Subcutaneous abdominal adipose tissue (tissue), 5 donors: ENCODE measurements around the gene VPS16.
A peak's percentile ranks its signal among the peaks of the same experiment; 100 is the strongest.
"Not testable (repeated sequence)": the region's sequence is repeated elsewhere in the genome, so short reads cannot be mapped to it uniquely, and the experiment has no call there.

ENCODE experiments used
- H3K27ac ChIP-seq: one replicate; pipeline ENCODE4 v1.7.0; 2013; ENCODE audit warnings: low read depth, mild to moderate bottlenecking, inconsistent platforms, low read length, moderate library complexity
- H3K27me3 ChIP-seq, 5 donors: one replicate each; pipeline ENCODE4 v1.7.0; 2013; ENCODE audit warnings: low read length in 5 of 5, inconsistent platforms in 1 of 5; ENCODE audit not compliant: control insufficient read depth in 5 of 5, insufficient read depth in 4 of 5
- H3K36me3 ChIP-seq, 5 donors: one replicate each; pipeline ENCODE4 v1.7.0; 2013; ENCODE audit warnings: low read length in 5 of 5; ENCODE audit not compliant: control insufficient read depth in 5 of 5, insufficient read depth in 5 of 5
- H3K4me1 ChIP-seq, 5 donors: one replicate each; pipeline ENCODE4 v1.7.0; 2013; ENCODE audit warnings: low read length in 5 of 5, mild to moderate bottlenecking in 3 of 5, moderate library complexity in 1 of 5; ENCODE audit not compliant: control insufficient read depth in 5 of 5, insufficient read depth in 5 of 5
- H3K4me3 ChIP-seq, 5 donors: one replicate each; pipeline ENCODE4 v1.7.0; 2013; ENCODE audit warnings: low read length in 5 of 5, low read depth in 1 of 5
- H3K9ac ChIP-seq, 5 donors: one replicate each; pipeline ENCODE4 v1.7.0; 2013; ENCODE audit warnings: low read length in 5 of 5, mild to moderate bottlenecking in 4 of 5, moderate library complexity in 3 of 5
- H3K9me3 ChIP-seq, 5 donors: one replicate each; pipeline ENCODE4 v1.7.0; 2013; ENCODE audit warnings: low read length in 5 of 5; ENCODE audit not compliant: control insufficient read depth in 5 of 5
- donor health status: healthy.
- donor health status: healthy.
- donor health status: healthy.
- donor health status: healthy.
- donor health status: healthy.

The VPS16 gene

DNA sequence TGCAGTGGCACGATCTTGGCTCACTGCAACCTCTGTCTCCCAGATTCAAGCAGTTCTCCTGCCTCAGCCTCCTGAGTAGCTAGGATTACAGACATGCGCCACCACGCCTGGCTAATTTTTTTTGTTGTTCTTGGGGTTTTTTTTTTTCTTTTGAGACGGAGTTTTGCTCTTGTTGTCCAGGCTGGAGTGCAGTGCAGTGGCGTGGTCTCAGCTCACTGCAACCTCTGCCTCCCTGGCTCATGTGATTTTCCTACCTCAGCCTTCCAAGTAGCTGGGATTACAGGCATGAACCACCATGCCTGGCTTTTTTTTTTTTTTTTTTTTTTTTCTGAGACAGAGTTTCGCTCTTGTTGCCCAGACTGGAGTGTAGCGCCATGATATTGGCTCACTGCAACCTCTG lies 9.3 kb upstream of the VPS16 start:
- not testable (repeated sequence) for H3K9ac ChIP-seq, H3K4me1 ChIP-seq, H3K4me3 ChIP-seq, H3K27me3 ChIP-seq, H3K36me3 ChIP-seq, H3K27ac ChIP-seq, H3K9me3 ChIP-seq

GRCh38 chr20:2833761-2834160 lies 6.8 kb upstream of the VPS16 start:
- Histone ChIP-seq H3K4me1 (no peaks in the 10 kb centered on the region), H3K9ac (no peak overlapping the region), H3K27me3 (no peaks in the 10 kb centered on the region), H3K4me3 (no peak overlapping the region), H3K27ac (no peak overlapping the region), H3K9me3 (no peaks in the 10 kb centered on the region), H3K36me3 (peaks cover 0 to 26% (median 13%) of the 10 kb centered on the region in 5 donors)

- Histone ChIP-seq H3K27me3 (no peaks in the 10 kb centered on the region), H3K9ac (no peak overlapping the region), H3K4me3 (no peak overlapping the region), H3K36me3 (peaks cover 0 to 26% (median 13%) of the 10 kb centered on the region in 5 donors), H3K27ac (no peak overlapping the region), H3K4me1 (peaks cover 0 to 6% (median 2%) of the 10 kb centered on the region in 5 donors), H3K9me3 (no peaks in the 10 kb centered on the region)
These were observed 6.0 kb upstream of the VPS16 start for GRCh38 chr20:2834401-2835110.

DNA sequence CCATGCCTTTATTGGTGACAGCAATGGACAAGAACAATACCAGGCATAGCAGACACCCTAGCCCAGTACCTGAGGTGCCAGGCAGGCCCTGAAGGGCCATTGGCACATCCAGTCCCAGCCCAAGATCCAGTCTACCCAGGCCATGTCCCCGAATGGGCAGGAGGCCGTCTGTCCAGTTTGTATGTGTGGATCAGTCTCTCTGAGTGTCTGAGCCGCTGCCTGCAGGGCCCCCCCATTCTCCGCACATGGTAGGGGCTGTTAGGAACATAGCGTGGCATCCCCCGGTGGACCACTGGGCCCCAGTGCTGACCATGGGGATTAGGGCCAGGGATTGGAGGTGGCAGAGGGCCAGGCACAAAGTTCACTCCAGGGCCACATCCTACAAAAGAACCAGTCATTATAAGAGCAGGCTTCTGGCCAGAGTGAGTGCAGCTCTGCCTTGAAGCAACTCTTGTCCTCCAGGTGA lies 5.2 kb upstream of the VPS16 start:
- Histone ChIP-seq H3K4me3 (no peak overlapping the region), H3K9me3 (no peaks in the 10 kb centered on the region), H3K27me3 (no peaks in the 10 kb centered on the region), H3K4me1 (peaks cover 0 to 14% (median 8%) of the 10 kb centered on the region in 5 donors), H3K36me3 (peaks cover 0 to 26% (median 13%) of the 10 kb centered on the region in 5 donors), H3K9ac (no peak overlapping the region), H3K27ac (no peak overlapping the region)

GRCh38 chr20:2836035-2836434 lies 4.5 kb upstream of the VPS16 start:
- Histone ChIP-seq H3K9me3 (no peaks in the 10 kb centered on the region), H3K27ac (no peak overlapping the region), H3K4me1 (peaks cover 0 to 17% (median 9%) of the 10 kb centered on the region in 5 donors), H3K27me3 (no peaks in the 10 kb centered on the region), H3K36me3 (peaks cover 0 to 26% (median 13%) of the 10 kb centered on the region in 5 donors), H3K9ac (no peak overlapping the region), H3K4me3 (no peak overlapping the region)

DNA sequence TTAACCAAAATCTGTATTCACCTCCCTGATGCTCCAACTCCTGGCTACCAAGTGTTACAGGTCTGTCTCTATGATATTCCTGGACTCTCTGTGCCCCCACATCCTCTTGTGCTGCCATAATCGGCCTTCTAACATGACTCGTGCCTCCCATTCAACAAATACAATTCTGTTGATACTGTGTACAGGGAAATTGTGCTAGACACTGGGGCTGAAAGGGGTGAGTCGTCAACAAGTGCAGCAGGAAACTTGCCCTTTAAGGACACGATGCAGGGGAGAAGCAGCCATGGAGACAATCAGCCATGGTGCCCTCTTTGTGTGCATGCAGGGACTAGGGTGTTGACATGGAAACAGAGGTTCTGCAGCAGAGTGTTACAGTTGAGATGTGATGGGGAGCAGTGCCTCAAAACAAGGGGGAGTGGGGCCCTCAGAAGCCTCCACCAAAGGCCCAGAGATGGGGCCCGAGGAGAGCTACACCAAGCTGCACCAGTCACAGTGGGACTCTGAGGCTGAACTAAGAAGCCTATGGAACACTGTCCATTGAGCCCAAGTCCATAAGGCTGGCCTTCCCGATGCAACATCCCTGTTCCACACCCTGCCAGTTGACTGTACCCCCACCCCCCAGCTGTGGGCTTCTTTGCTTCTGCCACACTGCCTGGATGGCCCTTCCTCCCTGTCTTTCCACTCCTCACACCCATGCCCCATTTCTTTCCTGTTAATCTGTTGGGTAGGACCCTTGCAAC lies 3.2 kb upstream of the VPS16 start:
- Histone ChIP-seq H3K36me3 (peaks cover 0 to 26% (median 13%) of the 10 kb centered on the region in 5 donors), H3K9ac (no peak overlapping the region), H3K27me3 (no peaks in the 10 kb centered on the region), H3K4me3 (no peak overlapping the region), H3K4me1 (peaks cover 3 to 25% (median 18%) of the 10 kb centered on the region in 5 donors), H3K9me3 (no peaks in the 10 kb centered on the region), H3K27ac (no peak overlapping the region)

DNA sequence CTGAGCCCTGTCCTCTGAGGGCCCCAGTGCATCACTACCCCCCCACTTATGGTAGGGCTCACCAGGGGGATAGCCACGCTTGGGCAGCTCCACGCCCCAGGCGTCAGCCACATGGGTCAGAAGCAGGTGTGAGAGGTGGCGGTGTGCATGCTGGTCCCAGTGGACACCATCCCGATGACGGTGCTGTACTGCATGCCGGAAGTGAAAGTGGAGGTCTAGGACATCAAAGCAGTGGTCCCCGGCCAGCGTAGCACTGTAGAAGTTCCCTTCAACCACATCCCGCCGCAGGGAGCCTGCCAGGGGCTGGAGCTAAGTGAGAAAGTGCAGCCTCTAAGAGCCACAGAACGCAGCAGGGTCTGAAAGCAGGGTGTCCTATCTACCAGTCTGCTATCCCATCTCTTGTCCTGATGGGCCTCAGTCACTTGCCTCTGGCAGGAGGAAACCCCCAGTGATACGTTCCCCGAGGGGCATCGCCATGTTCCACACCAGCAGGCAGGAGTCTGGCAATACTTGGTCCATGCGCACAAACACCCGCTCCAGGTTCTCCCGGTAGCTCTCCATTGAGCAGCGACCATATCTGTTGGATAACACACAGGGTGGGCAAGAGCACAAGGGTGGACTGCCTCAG lies 2.3 kb upstream of the VPS16 start:
- no peak overlapping the region for H3K27ac ChIP-seq
- H3K36me3 ChIP-seq = peaks cover 0 to 26% (median 13%) of the 10 kb centered on the region in 5 donors
- peaks cover 3 to 25% (median 18%) of the 10 kb centered on the region in 5 donors for H3K4me1 ChIP-seq
- H3K4me3 ChIP-seq = no peak overlapping the region
- H3K9me3 ChIP-seq = no peaks in the 10 kb centered on the region
- no peak overlapping the region for H3K9ac ChIP-seq
- no peaks in the 10 kb centered on the region for H3K27me3 ChIP-seq

DNA sequence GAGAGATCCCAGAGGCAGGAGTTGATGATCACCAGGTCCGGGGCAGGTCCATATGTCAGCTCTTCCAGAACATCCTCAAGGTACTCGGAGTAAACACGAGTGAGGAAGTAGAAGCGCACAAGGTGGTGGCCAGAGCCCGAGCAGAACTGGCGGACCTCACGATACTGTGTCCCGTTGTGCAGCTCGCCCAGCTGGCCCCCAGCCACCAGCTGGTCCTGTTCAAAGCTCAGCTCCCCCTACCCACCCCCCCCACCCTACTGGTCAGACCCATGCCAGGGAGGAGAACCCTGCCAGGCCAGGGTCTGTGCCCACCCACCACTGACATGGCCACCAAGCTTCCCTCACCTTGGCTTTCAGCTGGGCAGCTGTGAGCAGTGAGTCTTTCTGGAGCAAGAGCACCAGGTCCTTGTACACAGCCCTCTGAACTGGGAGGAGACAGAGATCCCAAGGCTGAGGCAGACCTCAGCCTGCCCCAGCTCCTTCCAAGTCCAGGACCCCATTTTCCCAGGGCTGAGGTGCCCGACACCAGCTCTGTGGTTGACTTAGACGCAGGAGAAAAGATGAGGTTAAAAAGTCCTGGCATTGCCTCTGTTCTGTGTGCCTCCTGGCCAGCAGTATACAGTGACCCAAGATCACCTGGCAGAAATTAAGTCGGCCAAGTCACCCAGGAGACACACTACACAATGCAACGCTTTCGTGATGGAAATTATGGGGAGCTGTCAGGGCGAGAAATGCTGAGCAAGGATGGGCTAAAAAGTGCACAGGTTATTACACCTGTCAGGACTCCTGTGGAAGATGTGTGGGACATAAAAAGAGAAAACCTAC lies 1.5 kb upstream of the VPS16 start:
- Histone ChIP-seq H3K27me3 (no peaks in the 10 kb centered on the region), H3K36me3 (peaks cover 0 to 26% (median 13%) of the 10 kb centered on the region in 5 donors), H3K4me1 (peaks cover 3 to 25% (median 18%) of the 10 kb centered on the region in 5 donors), H3K27ac (no peak overlapping the region), H3K9ac (no peak overlapping the region), H3K9me3 (no peaks in the 10 kb centered on the region), H3K4me3 (peak overlapping the region in 2 of 5 donors; percentile 83 to 88)

GRCh38 chr20:2839732-2840137 lies 810 bp upstream of the VPS16 start:
- peaks cover 4 to 26% (median 13%) of the 10 kb centered on the region in 5 donors for H3K36me3 ChIP-seq
- peak overlapping the region; percentile 77 for H3K27ac ChIP-seq
- peak overlapping the region in 4 of 5 donors; percentile 72 to 91 (median 86) for H3K4me3 ChIP-seq
- H3K27me3 ChIP-seq = no peaks in the 10 kb centered on the region
- H3K9me3 ChIP-seq = no peaks in the 10 kb centered on the region
- H3K9ac ChIP-seq = peak overlapping the region in 3 of 5 donors; percentile 79 to 92 (median 88)
- H3K4me1 ChIP-seq = peaks cover 3 to 25% (median 18%) of the 10 kb centered on the region in 5 donors
